ENCODE results near the gene PDE4D.
"Not testable (repeated sequence)": the region's sequence is repeated elsewhere in the genome, so short reads cannot be mapped to it uniquely, and the experiment has no call there.

PDE4D gene

GRCh38 chr5:59312223-59312622, 581.3 kb downstream of the PDE4D start:
- no peak for DNase-seq

GRCh38 chr5:59308685-59309084, 584.8 kb downstream of the PDE4D start:
- DNase-seq: not testable (repeated sequence)

DNA sequence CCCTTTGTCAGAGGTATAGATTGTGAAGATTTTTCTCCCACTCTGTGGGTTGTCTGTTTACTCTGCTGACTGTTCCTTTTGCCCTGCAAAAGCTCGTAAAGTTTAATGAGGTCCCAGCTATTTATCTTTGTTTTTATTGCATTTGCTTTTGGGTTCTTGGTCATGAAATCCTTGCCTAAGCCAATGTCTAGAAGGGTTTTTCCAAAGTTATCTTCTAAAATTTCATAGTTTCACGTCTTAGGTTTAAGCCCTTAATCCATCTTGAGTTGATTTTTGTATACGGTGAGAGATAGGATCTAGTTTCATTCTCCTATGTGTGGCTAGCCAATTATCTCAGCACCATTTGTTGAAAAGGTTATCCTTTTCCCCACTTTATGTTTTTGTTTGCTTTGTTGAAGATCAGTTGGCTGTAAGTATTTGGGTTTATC, 590.2 kb downstream of the PDE4D start:
- DNase-seq: not testable (repeated sequence)

- DNase-seq: not testable (repeated sequence)
These were observed 591.0 kb downstream of the PDE4D start for GRCh38 chr5:59302509-59302908.

DNA sequence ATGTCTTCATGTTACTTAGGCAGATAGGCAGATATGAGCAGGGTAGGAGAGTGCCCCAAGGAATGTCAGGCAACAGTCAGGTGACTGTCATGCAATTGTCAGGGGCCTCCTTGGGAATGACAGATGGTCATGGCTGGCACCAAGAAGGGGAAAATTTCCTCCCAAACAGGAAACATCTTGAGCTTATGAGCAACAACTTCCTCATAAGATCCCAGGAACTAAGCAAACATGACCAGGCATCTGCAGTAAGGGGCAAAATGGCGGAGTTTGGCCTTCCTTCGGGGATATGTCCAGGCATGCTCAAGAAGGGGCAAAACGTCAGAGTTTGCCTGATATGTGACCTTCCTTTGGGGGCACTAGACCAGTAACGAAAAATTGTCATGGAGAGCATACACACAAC, 591.8 kb downstream of the PDE4D start:
- DNase-seq: no peak

- no peak for DNase-seq
These were observed 592.6 kb downstream of the PDE4D start for GRCh38 chr5:59300930-59301329.

- no peak for DNase-seq
These were observed 594.5 kb downstream of the PDE4D start for GRCh38 chr5:59299006-59299405.

DNA sequence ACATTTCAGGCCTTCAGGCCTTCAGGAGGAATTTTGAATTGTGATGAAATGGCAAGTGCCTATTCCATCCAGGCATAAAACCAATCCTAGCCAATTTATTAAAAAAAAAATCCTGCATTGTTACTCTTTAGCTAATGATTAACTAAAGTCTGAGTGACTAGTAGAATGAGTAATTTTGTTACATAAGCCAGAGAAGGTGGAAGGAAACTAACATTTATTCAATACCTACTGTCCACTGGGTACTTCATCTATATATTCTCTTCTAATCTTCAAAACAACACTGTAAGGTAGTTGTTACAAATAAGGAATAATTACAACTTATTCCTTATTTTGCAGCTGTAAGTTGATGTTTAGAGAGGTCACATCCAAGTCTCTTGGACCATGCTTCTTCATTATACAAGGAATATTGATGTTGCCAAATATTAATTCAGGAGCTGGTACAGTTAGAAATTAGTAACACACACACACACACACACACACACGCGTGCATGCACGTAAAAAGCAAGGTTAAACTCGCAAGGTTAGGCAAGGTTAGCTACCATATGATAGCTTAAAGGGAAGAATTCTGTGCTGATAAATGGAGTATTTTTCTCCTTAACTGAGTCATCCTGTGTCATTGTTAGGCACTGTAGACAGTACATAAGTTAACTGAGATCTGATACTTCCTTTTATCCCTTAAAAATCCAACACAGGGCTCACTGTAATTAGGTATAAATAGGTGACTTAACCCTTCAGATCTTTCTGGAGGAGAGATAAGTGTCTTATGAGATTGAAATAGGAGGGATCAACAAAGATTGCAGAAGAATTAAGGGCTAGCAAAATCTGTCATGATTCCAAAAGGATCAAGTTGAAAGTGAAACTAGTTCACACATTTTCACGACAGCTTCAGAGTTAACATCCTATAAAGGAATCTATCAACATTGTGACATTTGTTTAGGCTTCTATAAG, 596.9 kb downstream of the PDE4D start:
- no peak for DNase-seq

- no peak for DNase-seq
These were observed 599.8 kb downstream of the PDE4D start for GRCh38 chr5:59293700-59294099.

- no peak for DNase-seq
These were observed 601.6 kb downstream of the PDE4D start for GRCh38 chr5:59291941-59292340.

GRCh38 chr5:59287884-59288283, 605.6 kb downstream of the PDE4D start:
- no peak for DNase-seq

DNA sequence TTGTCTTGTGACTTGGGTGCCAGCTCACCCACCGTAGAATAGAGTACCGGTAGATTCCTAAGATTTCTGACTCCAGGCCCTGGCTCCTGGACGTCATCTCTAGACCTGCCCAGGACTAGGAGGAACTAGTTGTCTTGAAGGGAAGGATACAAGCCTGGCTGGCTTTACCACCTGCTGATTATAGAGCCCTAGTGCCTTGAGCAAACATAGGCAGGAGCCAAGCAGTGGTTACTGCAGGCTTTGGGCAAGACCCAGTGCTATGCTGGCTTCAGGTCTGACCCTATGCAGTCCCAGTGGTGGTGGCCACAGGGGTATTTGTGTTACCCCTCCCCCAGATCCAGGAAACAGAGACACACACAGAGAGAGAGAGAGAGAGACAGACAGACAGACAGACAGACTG, 606.2 kb downstream of the PDE4D start:
- DNase-seq: no peak

- no peak for DNase-seq
These were observed 607.0 kb downstream of the PDE4D start for GRCh38 chr5:59286510-59286909.

DNA sequence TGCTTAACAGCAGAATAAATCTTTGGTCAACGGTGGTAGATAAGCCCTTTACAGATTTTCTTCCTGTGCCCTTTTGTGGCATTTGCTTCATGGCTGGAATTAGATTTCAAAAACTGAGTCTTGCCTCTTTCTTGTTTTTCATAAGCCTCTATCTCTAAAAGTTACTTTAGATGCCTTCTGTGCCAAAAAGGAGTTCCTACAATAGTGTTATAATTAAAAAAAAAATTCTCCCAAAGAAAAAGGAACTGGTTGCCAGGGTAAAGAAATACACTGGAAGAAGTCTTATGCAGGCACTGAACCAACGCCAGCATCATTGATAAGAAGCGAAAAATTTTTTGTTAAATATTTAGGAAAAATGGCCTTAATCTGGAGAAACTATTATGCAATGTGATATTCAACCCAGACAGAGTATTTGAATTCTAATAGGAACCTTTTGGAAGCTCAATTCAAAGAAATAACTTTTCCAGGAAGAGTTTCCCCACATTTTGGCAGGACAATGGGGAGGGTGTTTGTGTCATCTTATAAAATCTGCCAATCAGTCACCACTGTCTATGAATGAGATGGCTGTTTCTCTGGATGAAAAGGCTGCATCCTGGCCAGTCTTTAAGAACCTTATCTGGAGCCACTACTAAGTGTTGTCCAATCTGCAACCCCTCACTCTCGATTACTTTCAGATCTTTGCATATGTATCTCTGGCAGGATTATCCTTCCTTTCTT, 608.1 kb downstream of the PDE4D start:
- no peak for DNase-seq

DNA sequence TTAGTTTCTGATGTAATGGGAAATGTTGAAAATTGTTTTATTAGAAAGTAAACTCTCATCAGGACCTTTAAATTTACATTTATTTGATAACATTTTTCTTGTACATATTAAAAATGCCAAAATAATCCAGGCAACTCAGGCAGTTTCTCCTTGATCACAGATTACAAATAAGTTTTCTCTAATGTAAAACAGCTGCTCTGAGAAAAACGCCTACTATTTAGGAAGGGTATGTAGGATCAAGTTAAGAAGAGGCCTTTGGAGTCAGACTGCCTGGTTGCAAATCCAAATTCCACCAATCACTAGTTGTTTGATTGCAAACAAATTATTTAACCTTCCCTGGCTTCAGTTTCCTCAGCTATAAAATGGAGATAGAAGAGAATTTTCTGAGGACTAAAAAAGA, 610.8 kb downstream of the PDE4D start:
- no peak for DNase-seq

DNA sequence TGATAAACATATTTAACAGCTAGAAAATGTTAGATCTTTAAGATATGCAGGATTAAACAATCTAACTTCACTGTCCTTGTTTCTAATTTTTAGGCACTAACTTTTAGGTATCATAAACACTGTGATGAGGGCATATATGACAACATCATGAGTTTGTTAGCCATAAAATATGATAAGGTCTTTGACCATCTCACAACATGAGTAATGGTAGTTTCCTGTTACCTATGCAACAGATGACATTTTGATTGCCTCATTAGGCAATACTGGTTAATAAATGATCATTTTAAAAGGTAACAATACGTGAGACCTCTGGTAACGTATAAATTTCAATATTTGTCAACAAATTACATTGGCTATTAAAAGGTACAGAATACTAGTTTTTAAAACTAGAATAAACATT, 613.5 kb downstream of the PDE4D start:
- DNase-seq: no peak

- no peak for DNase-seq
These were observed 616.6 kb downstream of the PDE4D start for GRCh38 chr5:59276917-59277372.

- no peak for DNase-seq
These were observed 617.2 kb downstream of the PDE4D start for GRCh38 chr5:59276325-59276675.

- DNase-seq: no peak
These were observed 617.8 kb downstream of the PDE4D start for GRCh38 chr5:59275510-59276324.

DNA sequence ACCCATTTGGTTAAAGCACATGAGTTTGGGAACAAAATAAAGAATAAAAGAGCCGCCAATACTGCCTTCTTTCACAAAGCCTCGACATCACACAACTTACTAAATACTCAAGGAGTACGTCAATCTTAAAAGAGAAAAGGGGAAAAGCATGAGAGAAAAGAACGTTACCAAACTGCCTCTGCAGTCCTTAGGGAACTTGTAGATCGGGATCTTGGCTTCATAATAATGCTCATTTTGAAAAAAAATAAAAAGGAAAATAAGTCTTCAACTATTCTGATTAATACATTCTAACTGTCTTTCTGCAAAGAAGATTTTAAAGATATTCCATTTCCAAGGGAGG, 618.4 kb downstream of the PDE4D start:
- DNase-seq: no peak

GRCh38 chr5:59274106-59274636, 619.4 kb downstream of the PDE4D start:
- no peak for DNase-seq

- DNase-seq: no peak
These were observed 620.6 kb downstream of the PDE4D start for GRCh38 chr5:59272809-59273427.
